ENCODE measurements around the gene PRKAB2. TPM values are rescaled to one million over a fixed set of nuclear protein-coding genes. Genes with fewer than 3 reads are reported as not detected.
"Not testable (repeated sequence)": the region's sequence is repeated elsewhere in the genome, so short reads cannot be mapped to it uniquely, and the experiment has no call there.

The PRKAB2 gene
- total and polyA plus RNA-seq, 2 donors: 26.9 to 36.0 TPM

- 97% methylated on average over 1 of the region's 1 CpG for WGBS
- no peak overlapping the region for H3K27ac ChIP-seq (ENCODE audit: low read depth)
- no peak overlapping the region for H3K4me3 ChIP-seq (ENCODE audit: low read depth, low read length)
- DNase-seq (ENCODE audit: extremely low spot score): no peak
- peaks cover 4% of the 10 kb centered on the region for H3K36me3 ChIP-seq (ENCODE audit: insufficient read depth)
- no peaks in the 10 kb centered on the region for H3K4me1 ChIP-seq (ENCODE audit: insufficient read depth)
Observed at GRCh38 chr1:147163019-147163418, 9.3 kb downstream of the PRKAB2 start.

- Histone ChIP-seq H3K4me3 (ENCODE audit: low read depth, low read length) (no peak overlapping the region), H3K36me3 (ENCODE audit: insufficient read depth) (peaks cover 4% of the 10 kb centered on the region)
- DNase-seq (ENCODE audit: extremely low spot score): no peak
Observed at GRCh38 chr1:147162093-147162492, 10.2 kb downstream of the PRKAB2 start.

GRCh38 chr1:147157116-147157515, 15.2 kb downstream of the PRKAB2 start:
- 98% methylated on average over 2 of the region's 2 CpGs for WGBS
- DNase-seq (ENCODE audit: extremely low spot score); H3K4me3 ChIP-seq (ENCODE audit: low read depth, low read length); H3K36me3 ChIP-seq (ENCODE audit: insufficient read depth); H3K27ac ChIP-seq (ENCODE audit: low read depth); H3K4me1 ChIP-seq (ENCODE audit: insufficient read depth): not testable (repeated sequence)

More at GRCh38 chr1:147162093-147162492, 10.2 kb downstream of the PRKAB2 start:
- H3K27ac ChIP-seq (ENCODE audit: low read depth): no peak overlapping the region
- H3K4me1 ChIP-seq (ENCODE audit: insufficient read depth): no peaks in the 10 kb centered on the region

- no peak overlapping the region for H3K27ac ChIP-seq (ENCODE audit: low read depth)
- no peak for DNase-seq (ENCODE audit: extremely low spot score)
- no peaks in the 10 kb centered on the region for H3K4me1 ChIP-seq (ENCODE audit: insufficient read depth)
- 90% methylated on average over 3 of the region's 3 CpGs for WGBS
- no peak overlapping the region for H3K4me3 ChIP-seq (ENCODE audit: low read depth, low read length)
- peaks cover 4% of the 10 kb centered on the region for H3K36me3 ChIP-seq (ENCODE audit: insufficient read depth)
Observed at GRCh38 chr1:147156642-147157041, 15.6 kb downstream of the PRKAB2 start.

GRCh38 chr1:147152772-147153171, 19.5 kb downstream of the PRKAB2 start:
- H3K36me3 ChIP-seq (ENCODE audit: insufficient read depth): no peaks in the 10 kb centered on the region
- H3K27ac ChIP-seq (ENCODE audit: low read depth): no peak overlapping the region
- WGBS: 75% methylated on average over 3 of the region's 3 CpGs
- no peaks in the 10 kb centered on the region for H3K4me1 ChIP-seq (ENCODE audit: insufficient read depth)
- DNase-seq (ENCODE audit: extremely low spot score): no peak
- no peak overlapping the region for H3K4me3 ChIP-seq (ENCODE audit: low read depth, low read length)

GRCh38 chr1:147151244-147151643, 21.0 kb downstream of the PRKAB2 start:
- no peak for DNase-seq (ENCODE audit: extremely low spot score)
- Histone ChIP-seq H3K36me3 (ENCODE audit: insufficient read depth) (no peaks in the 10 kb centered on the region), H3K4me3 (ENCODE audit: low read depth, low read length) (no peak overlapping the region), H3K27ac (ENCODE audit: low read depth) (no peak overlapping the region), H3K4me1 (ENCODE audit: insufficient read depth) (no peaks in the 10 kb centered on the region)
- 93% methylated on average over 1 of the region's 1 CpG for WGBS

- Histone ChIP-seq H3K36me3 (ENCODE audit: insufficient read depth) (no peaks in the 10 kb centered on the region), H3K4me1 (ENCODE audit: insufficient read depth) (no peaks in the 10 kb centered on the region), H3K27ac (ENCODE audit: low read depth) (no peak overlapping the region), H3K4me3 (ENCODE audit: low read depth, low read length) (no peak overlapping the region)
- WGBS: 86% methylated on average over 2 of the region's 2 CpGs
- no peak for DNase-seq (ENCODE audit: extremely low spot score)
Observed at GRCh38 chr1:147142886-147143285, 29.4 kb downstream of the PRKAB2 start.

GRCh38 chr1:147130721-147131120, 41.5 kb downstream of the PRKAB2 start:
- WGBS: 53% methylated on average over 1 of the region's 1 CpG
- DNase-seq (ENCODE audit: extremely low spot score): not testable (repeated sequence)

GRCh38 chr1:147129116-147129873, 43.0 kb downstream of the PRKAB2 start:
- WGBS: 91% methylated on average over 3 of the region's 3 CpGs
- no peak for DNase-seq (ENCODE audit: extremely low spot score)
- no peak overlapping the region for H3K4me3 ChIP-seq (ENCODE audit: low read depth, low read length)
- H3K4me1 ChIP-seq (ENCODE audit: insufficient read depth): no peaks in the 10 kb centered on the region
- no peak overlapping the region for H3K27ac ChIP-seq (ENCODE audit: low read depth)
- no peaks in the 10 kb centered on the region for H3K36me3 ChIP-seq (ENCODE audit: insufficient read depth)

More at GRCh38 chr1:147130721-147131120, 41.5 kb downstream of the PRKAB2 start:
- H3K4me1 ChIP-seq (ENCODE audit: insufficient read depth); H3K4me3 ChIP-seq (ENCODE audit: low read depth, low read length); H3K27ac ChIP-seq (ENCODE audit: low read depth); H3K36me3 ChIP-seq (ENCODE audit: insufficient read depth): not testable (repeated sequence)

GRCh38 chr1:147124266-147124665, 48.0 kb downstream of the PRKAB2 start:
- no peak overlapping the region for H3K4me3 ChIP-seq (ENCODE audit: low read depth, low read length)
- H3K4me1 ChIP-seq (ENCODE audit: insufficient read depth): no peaks in the 10 kb centered on the region
- H3K36me3 ChIP-seq (ENCODE audit: insufficient read depth): no peaks in the 10 kb centered on the region
- WGBS: 59% methylated on average over 2 of the region's 2 CpGs
- no peak for DNase-seq (ENCODE audit: extremely low spot score)
- H3K27ac ChIP-seq (ENCODE audit: low read depth): no peak overlapping the region

GRCh38 chr1:147117109-147117508, 55.2 kb downstream of the PRKAB2 start:
- no peak overlapping the region for H3K27ac ChIP-seq (ENCODE audit: low read depth)
- 67% methylated on average over 1 of the region's 1 CpG for WGBS
- no peaks in the 10 kb centered on the region for H3K4me1 ChIP-seq (ENCODE audit: insufficient read depth)
- no peak overlapping the region for H3K4me3 ChIP-seq (ENCODE audit: low read depth, low read length)
- DNase-seq (ENCODE audit: extremely low spot score): no peak
- no peaks in the 10 kb centered on the region for H3K36me3 ChIP-seq (ENCODE audit: insufficient read depth)

GRCh38 chr1:147115496-147115895, 56.8 kb downstream of the PRKAB2 start:
- Histone ChIP-seq H3K27ac (ENCODE audit: low read depth) (no peak overlapping the region), H3K4me1 (ENCODE audit: insufficient read depth) (no peaks in the 10 kb centered on the region), H3K4me3 (ENCODE audit: low read depth, low read length) (no peak overlapping the region), H3K36me3 (ENCODE audit: insufficient read depth) (no peaks in the 10 kb centered on the region)
- WGBS: 65% methylated on average over 2 of the region's 2 CpGs
- DNase-seq (ENCODE audit: extremely low spot score): no peak

- DNase-seq (ENCODE audit: extremely low spot score); H3K36me3 ChIP-seq (ENCODE audit: insufficient read depth); H3K4me1 ChIP-seq (ENCODE audit: insufficient read depth); H3K27ac ChIP-seq (ENCODE audit: low read depth); H3K4me3 ChIP-seq (ENCODE audit: low read depth, low read length): not testable (repeated sequence)
- WGBS: 87% methylated on average over 4 of the region's 4 CpGs
Observed at GRCh38 chr1:147115079-147115478, 57.2 kb downstream of the PRKAB2 start.

- DNase-seq (ENCODE audit: extremely low spot score); H3K4me3 ChIP-seq (ENCODE audit: low read depth, low read length); H3K36me3 ChIP-seq (ENCODE audit: insufficient read depth); H3K4me1 ChIP-seq (ENCODE audit: insufficient read depth); H3K27ac ChIP-seq (ENCODE audit: low read depth): not testable (repeated sequence)
- 60% methylated on average over 1 of the region's 1 CpG for WGBS
Observed at GRCh38 chr1:147114353-147114752, 57.9 kb downstream of the PRKAB2 start.

Measured in urinary bladder (tissue), 4 donors.